AG04450 (cell line): ENCODE data around the gene SH3BGRL3. TPM values are rescaled to one million over a fixed set of nuclear protein-coding genes. Genes with fewer than 3 reads are reported as not detected.

ENCODE experiments used
- CTCF ChIA-PET: fragments of 300-600, 350-600 bp; formaldehyde crosslinking; extraction: SDS; loops from one replicate; lab custom pipeline; 2022; ENCODE audit warnings: antibody characterized with exemption, inconsistent platforms; lab: Charles Lee
- POLR2A ChIA-PET: fragments of 350-600 bp; formaldehyde crosslinking; extraction: SDS; loops from one replicate; lab custom pipeline; 2021; ENCODE audit warnings: antibody characterized with exemption, inconsistent platforms; lab: Yijun Ruan, JAX
- DNase-seq: peaks from one replicate; pipeline ENCODE4 v3.0.0-alpha.2; 2011; ENCODE audit warnings: low read depth, low spot score
- H3K27ac ChIP-seq: one replicate; pipeline ENCODE4 v1.5.1; 2012; ENCODE audit warnings: low read depth, low read length, control low read depth
- H3K27me3 ChIP-seq: one replicate; pipeline ENCODE4 v1.6.0; 2012; ENCODE audit warnings: low read length; ENCODE audit not compliant: control insufficient read depth, insufficient read depth
- H3K4me3 ChIP-seq: 2 replicates; pipeline ENCODE4 v1.5.1; 2011; ENCODE audit warnings: mild to moderate bottlenecking, low read depth, low read length, control low read depth
- H3K9me3 ChIP-seq: 2 replicates; pipeline ENCODE4 v1.5.1; 2012; ENCODE audit warnings: low read length; ENCODE audit not compliant: control insufficient read depth, insufficient read depth
- polyA plus RNA-seq: library from polyadenylated mRNA; depleted of rRNA; stranded (reverse); fragments of >200 nt; gene quantifications from 2 replicates; pipeline ENCODE4 v1.2.3, GENCODE V29; 2011
- TF ChIP-seq, protein P1 (sequence below): IDR thresholded peaks from 2 replicates; pipeline ENCODE4 v1.5.1; 2011; ENCODE audit warnings: low read depth, low read length, control low read depth, inconsistent platforms

Gene SH3BGRL3
- polyA plus RNA-seq, 1 experiment, result 307 TPM

DNA sequence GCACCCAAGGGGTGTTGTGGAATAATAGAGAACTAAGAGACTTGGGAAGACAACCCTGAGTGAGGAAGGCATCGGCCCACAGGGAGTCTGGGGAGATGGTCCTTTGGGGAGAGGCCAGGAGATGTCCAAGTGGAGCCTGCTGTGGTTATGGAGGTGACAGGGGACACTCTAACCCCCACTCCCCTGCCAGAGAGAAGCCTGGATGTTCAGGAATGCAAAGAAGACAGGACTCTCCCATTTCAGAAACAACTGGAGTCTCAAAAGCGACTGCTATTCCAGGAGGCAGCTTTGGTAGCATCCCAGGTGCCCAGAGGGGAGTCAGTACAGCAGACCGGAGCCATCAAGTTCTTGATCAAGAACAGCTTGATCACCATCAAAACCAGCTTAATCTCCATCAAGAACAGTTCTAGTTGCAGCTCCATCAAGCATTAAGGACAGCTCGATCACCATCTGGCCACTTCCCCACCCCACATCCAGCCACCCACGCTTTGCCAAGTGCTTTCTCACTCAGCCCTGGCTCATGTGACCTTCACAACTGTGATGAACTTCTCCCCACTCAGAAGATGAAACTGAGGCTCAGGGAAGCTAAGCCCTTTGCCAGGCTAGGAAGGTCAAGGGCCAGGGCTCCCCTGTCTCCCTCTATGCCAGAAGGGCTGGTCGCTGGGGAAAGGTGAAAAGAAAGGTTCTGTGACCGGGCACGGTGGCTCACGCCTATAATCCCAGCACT is 38.6 kb downstream of the SH3BGRL3 start:
- ChIA-PET CTCF (interaction anchor here (5.5 kb wide), 1 partner anchor 43 kb away, joined by 62 read pairs; no protein-coding TSS in a partner anchor), POLR2A (no interaction called here)
- Histone ChIP-seq H3K27ac (no peak overlapping the region), H3K9me3 (no peaks in the 10 kb centered on the region), H3K4me3 (no peak overlapping the region), H3K27me3 (no peaks in the 10 kb centered on the region)
- TF ChIP-seq, protein P1, sequence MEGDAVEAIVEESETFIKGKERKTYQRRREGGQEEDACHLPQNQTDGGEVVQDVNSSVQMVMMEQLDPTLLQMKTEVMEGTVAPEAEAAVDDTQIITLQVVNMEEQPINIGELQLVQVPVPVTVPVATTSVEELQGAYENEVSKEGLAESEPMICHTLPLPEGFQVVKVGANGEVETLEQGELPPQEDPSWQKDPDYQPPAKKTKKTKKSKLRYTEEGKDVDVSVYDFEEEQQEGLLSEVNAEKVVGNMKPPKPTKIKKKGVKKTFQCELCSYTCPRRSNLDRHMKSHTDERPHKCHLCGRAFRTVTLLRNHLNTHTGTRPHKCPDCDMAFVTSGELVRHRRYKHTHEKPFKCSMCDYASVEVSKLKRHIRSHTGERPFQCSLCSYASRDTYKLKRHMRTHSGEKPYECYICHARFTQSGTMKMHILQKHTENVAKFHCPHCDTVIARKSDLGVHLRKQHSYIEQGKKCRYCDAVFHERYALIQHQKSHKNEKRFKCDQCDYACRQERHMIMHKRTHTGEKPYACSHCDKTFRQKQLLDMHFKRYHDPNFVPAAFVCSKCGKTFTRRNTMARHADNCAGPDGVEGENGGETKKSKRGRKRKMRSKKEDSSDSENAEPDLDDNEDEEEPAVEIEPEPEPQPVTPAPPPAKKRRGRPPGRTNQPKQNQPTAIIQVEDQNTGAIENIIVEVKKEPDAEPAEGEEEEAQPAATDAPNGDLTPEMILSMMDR, result no peak
- DNase-seq, result no peak

DNA sequence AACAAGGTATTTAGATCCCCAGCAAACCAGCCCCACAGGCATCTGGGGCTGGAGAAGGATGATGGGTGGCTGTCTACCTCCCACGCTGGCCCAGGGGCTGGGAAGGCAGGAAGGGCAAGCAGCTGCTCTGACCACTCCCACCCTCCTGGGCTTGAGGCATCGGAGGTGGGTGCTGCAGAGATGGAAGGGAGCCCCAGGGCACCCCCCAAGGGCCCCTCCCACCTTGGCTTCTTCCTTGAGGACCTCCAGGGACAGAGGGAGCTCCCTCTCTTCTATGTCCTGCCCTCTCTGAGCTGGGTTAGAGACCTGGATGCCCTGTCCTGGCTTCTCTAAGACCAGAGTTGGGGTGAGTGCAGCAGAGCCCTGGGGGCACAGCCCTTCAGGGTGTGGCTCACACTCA is 41.0 kb downstream of the SH3BGRL3 start:
- ChIA-PET POLR2A (interaction anchor here (1.1 kb wide), 1 partner anchor 85 kb away, joined by 3 read pairs; no protein-coding TSS in a partner anchor), CTCF (interaction anchor here (0.6 to 5.5 kb wide), 22 partner anchors 9 to 176 kb away, joined by 3 to 62 read pairs (median 7); partner anchors contain the start of genes C1orf232, CEP85, UBXN11 and ZNF593)
- DNase-seq, result no peak
- no peak overlapping the region for H3K4me3 ChIP-seq
- no peaks in the 10 kb centered on the region for H3K27me3 ChIP-seq
- TF ChIP-seq, protein P1, result no peak
- H3K27ac ChIP-seq, result no peak overlapping the region
- no peaks in the 10 kb centered on the region for H3K9me3 ChIP-seq

- CTCF ChIA-PET, result interaction anchor here (0.5 to 5.5 kb wide), 47 partner anchors 8 to 931 kb away, joined by 3 to 62 read pairs (median 4); partner anchors contain the start of genes C1orf232, CEP85, CRYBG2 and SH3BGRL3
- TF ChIP-seq, protein P1, result peak; percentile 88
- POLR2A ChIA-PET, result interaction anchor here (0.6 to 1.1 kb wide), 3 partner anchors 37 to 86 kb away, joined by 3 to 5 read pairs (median 3); no protein-coding TSS in a partner anchor
These were observed 41.6 kb downstream of the SH3BGRL3 start for GRCh38 chr1:26321315-26322041.

GRCh38 chr1:26322042-26322331 is 42.1 kb downstream of the SH3BGRL3 start:
- ChIA-PET POLR2A (interaction anchor here (0.6 to 1.1 kb wide), 3 partner anchors 37 to 86 kb away, joined by 3 to 5 read pairs (median 3); no protein-coding TSS in a partner anchor), CTCF (interaction anchor here (0.5 to 5.5 kb wide), 45 partner anchors 8 to 932 kb away, joined by 3 to 62 read pairs (median 5); partner anchors contain the start of genes C1orf232, CEP85, CRYBG2 and SH3BGRL3)
- no peak for DNase-seq
- TF ChIP-seq, protein P1, result no peak
- H3K4me3 ChIP-seq, result no peak overlapping the region
- no peak overlapping the region for H3K27ac ChIP-seq
- H3K9me3 ChIP-seq, result no peaks in the 10 kb centered on the region
- no peaks in the 10 kb centered on the region for H3K27me3 ChIP-seq

More at GRCh38 chr1:26321315-26322041, 41.6 kb downstream of the SH3BGRL3 start:
- Histone ChIP-seq H3K27me3 (no peaks in the 10 kb centered on the region), H3K9me3 (no peaks in the 10 kb centered on the region), H3K4me3 (no peak overlapping the region), H3K27ac (no peak overlapping the region)
- DNase-seq, result peak; percentile 52
